Stimulated activated CD8-positive, alpha-beta memory T cell treated with anti-CD3 and anti-CD28 coated beads, Interleukin-12 subunit alpha, Interleukin-12 subunit beta, amount 100 ng/mL, for 1 hour (primary cell): ENCODE measurements around the gene CHTOP.

Experiments used
- DNase-seq: peaks from one replicate; pipeline ENCODE4 v3.0.0-alpha.2; 2020; ENCODE audit warnings: low read depth

The CHTOP gene

GRCh38 chr1:153685544-153686340, 51.9 kb downstream of the CHTOP start:
- DNase-seq = no peak

- no peak for DNase-seq
These were observed 53.7 kb downstream of the CHTOP start for GRCh38 chr1:153687346-153688125.

- DNase-seq = no peak
These were observed 54.4 kb downstream of the CHTOP start for GRCh38 chr1:153688276-153688675.

GRCh38 chr1:153688736-153689328, 55.0 kb downstream of the CHTOP start:
- DNase-seq = no peak

- DNase-seq = no peak
These were observed 59.6 kb downstream of the CHTOP start for GRCh38 chr1:153693466-153693865.
